Stimulated activated CD8-positive, alpha-beta memory T cell treated with anti-CD3 and anti-CD28 coated beads, Interleukin-15, amount 100 ng/mL, for 48 hours (primary cell): ENCODE data around the gene TMCO4.
A peak's percentile ranks its signal among the peaks of the same experiment; 100 is the strongest.
"Not testable (repeated sequence)": the region's sequence is repeated elsewhere in the genome, so short reads cannot be mapped to it uniquely, and the experiment has no call there.

ENCODE experiments used
- DNase-seq, 2 donors: peaks; one replicate each; pipeline ENCODE4 v3.0.0-alpha.2; 2020; ENCODE audit warnings: low read depth in 2 of 2

Gene TMCO4

DNA sequence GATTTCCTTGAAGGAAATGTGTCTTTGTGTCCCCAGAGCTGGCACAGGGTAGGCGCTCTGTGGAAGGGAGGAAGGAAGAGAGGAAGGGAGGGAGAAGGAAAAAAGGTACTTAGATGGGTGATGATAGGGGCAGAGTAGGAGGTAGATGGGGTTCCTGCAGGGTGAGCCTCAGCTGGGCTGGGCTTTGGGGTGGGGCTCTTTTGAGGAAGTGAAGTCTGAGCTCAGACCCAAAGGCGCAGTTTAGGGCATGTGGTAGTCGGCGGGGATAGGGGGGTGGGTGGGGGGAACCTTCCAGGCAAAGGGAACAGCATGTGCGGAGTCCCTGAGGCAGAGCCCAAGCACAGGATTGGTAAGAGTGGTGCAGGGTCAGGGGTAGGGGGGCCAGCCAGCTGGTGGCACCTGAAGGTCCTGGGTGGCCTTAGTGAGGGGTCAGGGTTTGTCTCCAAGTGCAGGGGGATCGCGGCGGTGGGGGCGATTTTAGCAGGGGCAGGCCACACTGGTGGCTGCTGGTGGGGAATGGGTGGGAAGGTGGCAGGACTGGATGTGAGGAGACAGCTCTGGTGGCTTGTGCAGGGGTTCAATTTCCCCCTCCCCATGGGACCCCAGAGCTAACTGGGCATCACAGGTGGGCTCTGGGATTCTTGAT lies 143.5 kb downstream of the TMCO4 start:
- no peak for DNase-seq

DNA sequence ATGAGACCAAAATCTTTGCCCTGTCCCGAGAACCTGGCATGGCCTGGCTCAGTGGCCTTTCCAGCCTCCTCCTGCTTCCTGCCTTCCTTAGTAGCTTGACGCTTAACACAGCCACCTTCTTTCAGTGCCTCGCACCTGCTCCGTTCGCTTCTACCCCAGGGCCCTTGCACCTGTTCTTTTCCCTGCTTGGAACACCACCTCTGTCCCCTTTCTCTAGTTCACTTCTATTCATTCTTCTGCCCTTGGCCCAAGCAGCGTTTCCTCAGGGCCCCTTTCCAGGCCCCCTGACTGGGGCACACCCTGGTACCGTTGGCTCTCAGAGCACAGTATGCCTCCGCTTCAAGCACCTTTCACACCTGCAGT lies 144.0 kb downstream of the TMCO4 start:
- DNase-seq, result no peak

DNA sequence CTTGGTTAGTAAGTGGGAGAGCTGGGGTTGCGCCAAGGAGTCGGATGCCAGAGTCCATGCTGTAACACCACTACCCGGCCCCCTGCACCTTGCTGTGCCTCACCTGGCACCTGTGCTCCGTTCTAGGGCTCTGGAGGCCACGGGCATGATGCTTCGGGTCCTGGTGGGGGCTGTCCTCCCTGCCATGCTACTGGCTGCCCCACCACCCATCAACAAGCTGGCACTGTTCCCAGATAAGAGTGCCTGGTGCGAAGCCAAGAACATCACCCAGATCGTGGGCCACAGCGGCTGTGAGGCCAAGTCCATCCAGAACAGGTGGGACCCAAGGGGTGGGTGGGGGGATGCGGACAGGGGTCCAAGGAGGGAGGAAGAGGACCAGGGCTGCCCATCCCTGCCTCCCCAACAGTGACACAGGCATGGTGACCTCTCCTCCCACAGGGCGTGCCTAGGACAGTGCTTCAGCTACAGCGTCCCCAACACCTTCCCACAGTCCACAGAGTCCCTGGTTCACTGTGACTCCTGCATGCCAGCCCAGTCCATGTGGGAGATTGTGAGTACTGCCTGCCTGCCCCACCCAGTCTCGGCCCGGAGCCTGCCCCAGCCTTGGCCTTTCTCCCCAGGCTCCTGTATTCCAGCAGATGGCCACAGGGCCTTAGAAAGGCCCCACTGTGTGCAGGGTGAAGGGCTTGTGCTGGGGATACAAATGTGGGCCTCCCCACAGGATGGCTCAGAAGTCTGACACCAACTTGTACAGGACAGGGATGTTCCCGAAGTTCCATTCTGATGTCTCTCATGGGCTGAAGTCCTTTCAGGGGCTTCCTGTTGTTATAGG lies 144.6 kb downstream of the TMCO4 start:
- DNase-seq, result no peak

GRCh38 chr1:19654386-19654785 lies 145.3 kb downstream of the TMCO4 start:
- no peak for DNase-seq

GRCh38 chr1:19651141-19651737 lies 148.5 kb downstream of the TMCO4 start:
- no peak for DNase-seq

- no peak for DNase-seq
Measured at GRCh38 chr1:19650416-19651140, 149.1 kb downstream of the TMCO4 start.

DNA sequence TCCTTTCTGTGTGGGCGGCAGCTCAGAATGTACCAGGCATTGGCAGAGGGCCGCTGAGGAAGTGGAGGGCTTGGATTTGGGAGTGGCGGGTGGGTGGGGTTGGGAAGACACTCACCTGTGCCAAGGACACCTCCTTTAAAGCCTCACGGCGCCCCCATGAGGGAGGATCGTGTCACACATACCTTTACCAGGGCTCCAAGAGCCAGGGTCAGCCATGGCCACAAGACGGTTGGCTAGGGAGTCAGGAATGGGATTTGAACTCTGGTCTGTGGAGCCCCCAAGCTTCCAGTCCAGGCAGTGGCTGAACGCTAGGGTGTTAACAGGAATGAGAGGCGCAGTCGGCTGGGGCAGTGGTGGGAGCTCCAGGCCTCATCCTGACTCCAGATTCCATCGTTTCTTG lies 151.0 kb downstream of the TMCO4 start:
- DNase-seq, result no peak

DNA sequence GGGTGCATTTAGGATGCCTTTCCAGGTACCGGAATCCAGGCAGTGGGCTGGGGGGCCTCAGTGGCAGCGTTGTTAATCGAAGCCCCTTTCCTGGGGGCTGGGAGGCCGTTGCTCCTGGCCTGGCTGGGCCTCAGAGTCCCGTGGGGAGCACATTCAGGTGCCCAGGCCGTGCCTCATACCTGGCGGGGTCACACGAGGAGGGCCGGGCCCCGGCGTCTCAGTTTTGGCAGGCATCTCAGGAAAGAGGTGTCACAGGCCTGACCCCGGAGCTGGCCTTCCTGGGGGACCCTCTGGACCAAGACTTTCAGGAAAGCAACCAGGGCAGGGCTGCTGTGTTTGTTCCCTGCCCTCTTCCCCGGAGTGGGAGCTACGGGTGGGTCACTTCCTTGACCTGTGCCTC lies 151.5 kb downstream of the TMCO4 start:
- DNase-seq, result no peak

DNA sequence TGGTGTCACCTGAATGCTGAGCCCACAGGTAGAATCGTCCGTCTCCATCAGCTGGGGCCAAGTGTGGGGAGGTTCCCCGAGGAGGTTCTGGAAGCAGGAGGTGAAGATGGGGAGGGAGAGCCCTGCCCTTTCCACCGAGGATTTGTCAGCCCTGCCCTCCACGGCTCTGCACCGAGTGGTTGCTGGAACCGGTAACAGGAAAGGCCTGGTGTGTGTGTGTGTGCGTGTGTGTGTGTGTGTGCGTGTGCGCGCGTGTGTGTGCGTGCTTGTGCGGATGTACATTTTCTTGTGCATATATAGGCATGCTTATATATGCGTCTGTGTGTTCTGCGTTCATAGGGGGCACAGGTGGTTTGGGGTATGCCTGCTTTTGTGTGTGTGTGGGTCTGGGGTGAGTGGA lies 152.1 kb downstream of the TMCO4 start:
- DNase-seq, result no peak

- no peak for DNase-seq
Measured at GRCh38 chr1:19646377-19647319, 153.1 kb downstream of the TMCO4 start.

GRCh38 chr1:19645411-19646251 lies 154.1 kb downstream of the TMCO4 start:
- DNase-seq, result no peak

DNA sequence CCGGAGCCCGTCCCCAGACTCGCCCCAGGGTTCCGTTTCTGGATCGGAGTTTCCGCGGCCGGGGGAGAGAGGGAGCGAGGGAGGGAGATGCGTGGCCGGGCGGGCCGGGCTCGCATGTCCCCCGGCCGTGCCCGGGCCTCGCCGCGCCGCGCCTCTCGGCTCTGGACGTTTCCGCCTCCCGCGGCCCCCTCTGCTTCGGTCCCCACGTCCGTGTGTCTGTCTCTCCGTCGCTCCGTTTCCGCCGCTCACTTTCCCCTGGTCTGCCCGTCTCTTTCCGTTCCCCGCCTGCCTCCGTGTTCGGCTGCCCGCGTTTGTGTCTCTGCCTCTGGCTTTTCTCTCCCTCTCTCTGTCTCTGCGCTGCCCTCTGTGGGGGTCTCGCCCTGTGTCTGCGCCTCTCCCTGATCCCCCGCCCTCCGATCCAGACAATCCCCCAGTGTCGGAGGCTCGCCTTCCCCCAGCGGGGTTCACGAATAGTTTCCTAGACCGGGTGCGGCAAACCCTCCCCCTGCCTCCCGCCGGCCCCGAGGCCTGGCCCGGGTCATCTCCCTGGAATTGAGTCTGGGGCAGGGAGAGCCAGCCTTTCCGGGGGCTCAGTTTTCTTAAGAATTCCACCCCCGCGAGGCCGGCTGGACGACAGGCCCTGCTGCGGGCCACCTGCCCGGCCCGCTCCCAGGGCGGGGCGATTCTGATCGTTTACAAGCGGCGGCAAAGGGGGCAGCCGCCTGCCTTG lies 154.9 kb downstream of the TMCO4 start:
- peak in 1 of 2 donors; percentile 46 for DNase-seq

- DNase-seq, result no peak
Measured at GRCh38 chr1:19644395-19644680, 155.4 kb downstream of the TMCO4 start.

GRCh38 chr1:19643602-19644394 lies 155.9 kb downstream of the TMCO4 start, which contains the start of gene NBL1:
NBL1 (plus strand) TSS chr1:19644311; CDS start chr1:19655031, 10,720 bp downstream.
- DNase-seq, result peak; percentile 62 to 65

GRCh38 chr1:19643121-19643520 lies 156.6 kb downstream of the TMCO4 start:
- no peak for DNase-seq

GRCh38 chr1:19640363-19641316 lies 159.1 kb downstream of the TMCO4 start:
- DNase-seq, result no peak

DNA sequence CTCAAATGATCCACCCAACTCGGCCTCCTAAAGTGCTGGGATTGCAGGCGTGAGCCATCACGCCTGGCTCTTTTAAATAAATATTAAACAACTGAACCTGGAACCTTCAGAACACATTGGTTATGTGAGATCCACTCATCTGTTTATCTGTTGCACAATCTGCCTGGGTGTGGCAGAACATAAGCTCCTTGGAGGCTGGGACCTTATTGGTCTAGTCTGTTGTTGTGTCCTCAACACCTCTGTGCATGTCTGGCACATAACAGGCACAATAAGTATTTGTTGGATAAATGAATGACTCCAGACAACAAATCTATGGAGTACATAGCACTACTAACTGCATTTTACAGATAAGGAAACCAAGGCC lies 159.7 kb downstream of the TMCO4 start:
- DNase-seq, result no peak

- not testable (repeated sequence) for DNase-seq
Measured at GRCh38 chr1:19639228-19639627, 160.5 kb downstream of the TMCO4 start.
